WTC11 (cell line): ENCODE data around the gene SLC37A1. TPM values are rescaled to one million over a fixed set of nuclear protein-coding genes. Genes with fewer than 3 reads are reported as not detected.

ENCODE experiments used
- CBFB ChIP-seq: sonication (generic); formaldehyde crosslinking; IDR thresholded peaks from 2 replicates; pipeline ENCODE4 v1.8.1; 2022; ENCODE audit warnings: mild to moderate bottlenecking, low read depth, missing genetic modification reagents
- ZNF138 ChIP-seq: sonication (generic); formaldehyde crosslinking; conservative IDR thresholded peaks from 2 replicates; pipeline ENCODE4 v1.8.1; 2022; ENCODE audit warnings: mild to moderate bottlenecking, moderate library complexity, missing genetic modification reagents
- ZNF671 ChIP-seq: fragments of 250-450 bp; sonication (Bioruptor Pico); IDR thresholded peaks from 2 replicates; pipeline ENCODE4 v1.8.0; 2021; ENCODE audit warnings: mild to moderate bottlenecking
- total RNA-seq: library from RNA; stranded (reverse); gene quantifications from 3 replicates; pipeline ENCODE4 v1.2.3, GENCODE V29; 2021
- TF ChIP-seq, protein P1 (sequence below): sonication (generic); formaldehyde crosslinking; IDR thresholded peaks from 2 replicates; pipeline ENCODE4 v1.8.0; 2022; ENCODE audit warnings: mild to moderate bottlenecking, missing genetic modification reagents
- TF ChIP-seq, protein P2 (sequence below): fragments of 250-450 bp; sonication (Bioruptor Pico); IDR thresholded peaks from 2 replicates; pipeline ENCODE4 v2.1.2; 2022; ENCODE audit warnings: mild to moderate bottlenecking, moderate library complexity
- TF ChIP-seq, protein P3 (sequence below): sonication (generic); formaldehyde crosslinking; IDR thresholded peaks from 2 replicates; pipeline ENCODE4 v1.8.1; 2023; ENCODE audit warnings: mild to moderate bottlenecking, missing genetic modification reagents, borderline replicate concordance
- TF ChIP-seq, protein P4 (sequence below): fragments of 250-450 bp; sonication (Bioruptor Pico); IDR thresholded peaks from 2 replicates; pipeline ENCODE4 v1.8.0; 2021; ENCODE audit warnings: mild to moderate bottlenecking
- TF ChIP-seq, protein P5 (sequence below): sonication (generic); formaldehyde crosslinking; IDR thresholded peaks from 2 replicates; pipeline ENCODE4 v1.8.0; 2023; ENCODE audit warnings: missing genetic modification reagents, mild to moderate bottlenecking, borderline replicate concordance
- TF ChIP-seq, protein P6 (sequence below): sonication (generic); formaldehyde crosslinking; IDR thresholded peaks from 2 replicates; pipeline ENCODE4 v1.8.1; 2023; ENCODE audit warnings: mild to moderate bottlenecking, moderate library complexity, missing genetic modification reagents
- TF ChIP-seq, protein P7 (sequence below): sonication (generic); formaldehyde crosslinking; conservative IDR thresholded peaks from 2 replicates; pipeline ENCODE4 v1.8.1; 2023; ENCODE audit warnings: mild to moderate bottlenecking, low read depth, missing genetic modification reagents, moderate library complexity

Gene SLC37A1
- total RNA-seq, 1 experiment from 2014 or later: 22.7 TPM

DNA sequence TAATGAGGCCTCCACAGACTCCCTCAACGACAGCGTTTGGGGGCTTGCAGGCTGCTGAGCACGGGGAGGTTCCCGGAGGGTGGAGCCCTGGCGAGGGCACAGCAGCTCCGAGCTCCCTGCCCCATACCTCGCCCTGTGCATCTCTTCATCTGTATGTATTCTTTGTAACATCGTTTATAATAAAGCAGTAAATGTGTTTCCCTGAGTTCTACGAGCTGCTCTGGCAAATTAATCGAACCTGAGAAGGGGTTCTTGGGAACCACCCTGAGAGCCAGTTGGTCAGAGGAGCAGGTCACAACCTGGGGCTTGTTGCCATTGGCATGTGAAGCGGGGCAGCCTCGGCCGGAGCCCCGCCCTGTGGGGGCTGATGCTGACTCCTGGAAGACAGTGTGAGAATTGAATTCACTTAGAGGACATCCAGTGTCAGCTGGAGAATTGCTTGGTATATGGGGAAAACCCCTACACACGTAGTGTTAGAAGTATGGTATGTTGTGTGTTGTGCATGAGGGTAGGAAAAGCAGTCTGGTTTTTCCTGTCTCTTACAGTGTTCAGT lies 11.5 kb downstream of the SLC37A1 start (continued):
- TF ChIP-seq ZNF671 (CRISPR knock-in tag) (no peak), CBFB (CRISPR knock-in tag) (no peak), ZNF138 (CRISPR knock-in tag) (no peak)
- TF ChIP-seq, protein P1, sequence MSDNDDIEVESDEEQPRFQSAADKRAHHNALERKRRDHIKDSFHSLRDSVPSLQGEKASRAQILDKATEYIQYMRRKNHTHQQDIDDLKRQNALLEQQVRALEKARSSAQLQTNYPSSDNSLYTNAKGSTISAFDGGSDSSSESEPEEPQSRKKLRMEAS (CRISPR knock-in tag): no peak
- TF ChIP-seq, protein P2, sequence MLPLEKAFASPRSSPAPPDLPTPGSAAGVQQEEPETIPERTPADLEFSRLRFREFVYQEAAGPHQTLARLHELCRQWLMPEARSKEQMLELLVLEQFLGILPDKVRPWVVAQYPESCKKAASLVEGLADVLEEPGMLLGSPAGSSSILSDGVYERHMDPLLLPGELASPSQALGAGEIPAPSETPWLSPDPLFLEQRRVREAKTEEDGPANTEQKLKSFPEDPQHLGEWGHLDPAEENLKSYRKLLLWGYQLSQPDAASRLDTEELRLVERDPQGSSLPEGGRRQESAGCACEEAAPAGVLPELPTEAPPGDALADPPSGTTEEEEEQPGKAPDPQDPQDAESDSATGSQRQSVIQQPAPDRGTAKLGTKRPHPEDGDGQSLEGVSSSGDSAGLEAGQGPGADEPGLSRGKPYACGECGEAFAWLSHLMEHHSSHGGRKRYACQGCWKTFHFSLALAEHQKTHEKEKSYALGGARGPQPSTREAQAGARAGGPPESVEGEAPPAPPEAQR (CRISPR knock-in tag): no peak
- TF ChIP-seq, protein P3, sequence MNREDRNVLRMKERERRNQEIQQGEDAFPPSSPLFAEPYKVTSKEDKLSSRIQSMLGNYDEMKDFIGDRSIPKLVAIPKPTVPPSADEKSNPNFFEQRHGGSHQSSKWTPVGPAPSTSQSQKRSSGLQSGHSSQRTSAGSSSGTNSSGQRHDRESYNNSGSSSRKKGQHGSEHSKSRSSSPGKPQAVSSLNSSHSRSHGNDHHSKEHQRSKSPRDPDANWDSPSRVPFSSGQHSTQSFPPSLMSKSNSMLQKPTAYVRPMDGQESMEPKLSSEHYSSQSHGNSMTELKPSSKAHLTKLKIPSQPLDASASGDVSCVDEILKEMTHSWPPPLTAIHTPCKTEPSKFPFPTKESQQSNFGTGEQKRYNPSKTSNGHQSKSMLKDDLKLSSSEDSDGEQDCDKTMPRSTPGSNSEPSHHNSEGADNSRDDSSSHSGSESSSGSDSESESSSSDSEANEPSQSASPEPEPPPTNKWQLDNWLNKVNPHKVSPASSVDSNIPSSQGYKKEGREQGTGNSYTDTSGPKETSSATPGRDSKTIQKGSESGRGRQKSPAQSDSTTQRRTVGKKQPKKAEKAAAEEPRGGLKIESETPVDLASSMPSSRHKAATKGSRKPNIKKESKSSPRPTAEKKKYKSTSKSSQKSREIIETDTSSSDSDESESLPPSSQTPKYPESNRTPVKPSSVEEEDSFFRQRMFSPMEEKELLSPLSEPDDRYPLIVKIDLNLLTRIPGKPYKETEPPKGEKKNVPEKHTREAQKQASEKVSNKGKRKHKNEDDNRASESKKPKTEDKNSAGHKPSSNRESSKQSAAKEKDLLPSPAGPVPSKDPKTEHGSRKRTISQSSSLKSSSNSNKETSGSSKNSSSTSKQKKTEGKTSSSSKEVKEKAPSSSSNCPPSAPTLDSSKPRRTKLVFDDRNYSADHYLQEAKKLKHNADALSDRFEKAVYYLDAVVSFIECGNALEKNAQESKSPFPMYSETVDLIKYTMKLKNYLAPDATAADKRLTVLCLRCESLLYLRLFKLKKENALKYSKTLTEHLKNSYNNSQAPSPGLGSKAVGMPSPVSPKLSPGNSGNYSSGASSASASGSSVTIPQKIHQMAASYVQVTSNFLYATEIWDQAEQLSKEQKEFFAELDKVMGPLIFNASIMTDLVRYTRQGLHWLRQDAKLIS (CRISPR knock-in tag): no peak
- TF ChIP-seq, protein P4, sequence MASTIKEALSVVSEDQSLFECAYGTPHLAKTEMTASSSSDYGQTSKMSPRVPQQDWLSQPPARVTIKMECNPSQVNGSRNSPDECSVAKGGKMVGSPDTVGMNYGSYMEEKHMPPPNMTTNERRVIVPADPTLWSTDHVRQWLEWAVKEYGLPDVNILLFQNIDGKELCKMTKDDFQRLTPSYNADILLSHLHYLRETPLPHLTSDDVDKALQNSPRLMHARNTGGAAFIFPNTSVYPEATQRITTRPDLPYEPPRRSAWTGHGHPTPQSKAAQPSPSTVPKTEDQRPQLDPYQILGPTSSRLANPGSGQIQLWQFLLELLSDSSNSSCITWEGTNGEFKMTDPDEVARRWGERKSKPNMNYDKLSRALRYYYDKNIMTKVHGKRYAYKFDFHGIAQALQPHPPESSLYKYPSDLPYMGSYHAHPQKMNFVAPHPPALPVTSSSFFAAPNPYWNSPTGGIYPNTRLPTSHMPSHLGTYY (CRISPR knock-in tag): no peak
- TF ChIP-seq, protein P5, sequence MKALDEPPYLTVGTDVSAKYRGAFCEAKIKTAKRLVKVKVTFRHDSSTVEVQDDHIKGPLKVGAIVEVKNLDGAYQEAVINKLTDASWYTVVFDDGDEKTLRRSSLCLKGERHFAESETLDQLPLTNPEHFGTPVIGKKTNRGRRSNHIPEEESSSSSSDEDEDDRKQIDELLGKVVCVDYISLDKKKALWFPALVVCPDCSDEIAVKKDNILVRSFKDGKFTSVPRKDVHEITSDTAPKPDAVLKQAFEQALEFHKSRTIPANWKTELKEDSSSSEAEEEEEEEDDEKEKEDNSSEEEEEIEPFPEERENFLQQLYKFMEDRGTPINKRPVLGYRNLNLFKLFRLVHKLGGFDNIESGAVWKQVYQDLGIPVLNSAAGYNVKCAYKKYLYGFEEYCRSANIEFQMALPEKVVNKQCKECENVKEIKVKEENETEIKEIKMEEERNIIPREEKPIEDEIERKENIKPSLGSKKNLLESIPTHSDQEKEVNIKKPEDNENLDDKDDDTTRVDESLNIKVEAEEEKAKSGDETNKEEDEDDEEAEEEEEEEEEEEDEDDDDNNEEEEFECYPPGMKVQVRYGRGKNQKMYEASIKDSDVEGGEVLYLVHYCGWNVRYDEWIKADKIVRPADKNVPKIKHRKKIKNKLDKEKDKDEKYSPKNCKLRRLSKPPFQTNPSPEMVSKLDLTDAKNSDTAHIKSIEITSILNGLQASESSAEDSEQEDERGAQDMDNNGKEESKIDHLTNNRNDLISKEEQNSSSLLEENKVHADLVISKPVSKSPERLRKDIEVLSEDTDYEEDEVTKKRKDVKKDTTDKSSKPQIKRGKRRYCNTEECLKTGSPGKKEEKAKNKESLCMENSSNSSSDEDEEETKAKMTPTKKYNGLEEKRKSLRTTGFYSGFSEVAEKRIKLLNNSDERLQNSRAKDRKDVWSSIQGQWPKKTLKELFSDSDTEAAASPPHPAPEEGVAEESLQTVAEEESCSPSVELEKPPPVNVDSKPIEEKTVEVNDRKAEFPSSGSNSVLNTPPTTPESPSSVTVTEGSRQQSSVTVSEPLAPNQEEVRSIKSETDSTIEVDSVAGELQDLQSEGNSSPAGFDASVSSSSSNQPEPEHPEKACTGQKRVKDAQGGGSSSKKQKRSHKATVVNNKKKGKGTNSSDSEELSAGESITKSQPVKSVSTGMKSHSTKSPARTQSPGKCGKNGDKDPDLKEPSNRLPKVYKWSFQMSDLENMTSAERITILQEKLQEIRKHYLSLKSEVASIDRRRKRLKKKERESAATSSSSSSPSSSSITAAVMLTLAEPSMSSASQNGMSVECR (CRISPR knock-in tag): no peak
- TF ChIP-seq, protein P6, sequence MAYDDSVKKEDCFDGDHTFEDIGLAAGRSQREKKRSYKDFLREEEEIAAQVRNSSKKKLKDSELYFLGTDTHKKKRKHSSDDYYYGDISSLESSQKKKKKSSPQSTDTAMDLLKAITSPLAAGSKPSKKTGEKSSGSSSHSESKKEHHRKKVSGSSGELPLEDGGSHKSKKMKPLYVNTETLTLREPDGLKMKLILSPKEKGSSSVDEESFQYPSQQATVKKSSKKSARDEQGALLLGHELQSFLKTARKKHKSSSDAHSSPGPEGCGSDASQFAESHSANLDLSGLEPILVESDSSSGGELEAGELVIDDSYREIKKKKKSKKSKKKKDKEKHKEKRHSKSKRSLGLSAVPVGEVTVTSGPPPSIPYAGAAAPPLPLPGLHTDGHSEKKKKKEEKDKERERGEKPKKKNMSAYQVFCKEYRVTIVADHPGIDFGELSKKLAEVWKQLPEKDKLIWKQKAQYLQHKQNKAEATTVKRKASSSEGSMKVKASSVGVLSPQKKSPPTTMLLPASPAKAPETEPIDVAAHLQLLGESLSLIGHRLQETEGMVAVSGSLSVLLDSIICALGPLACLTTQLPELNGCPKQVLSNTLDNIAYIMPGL (CRISPR knock-in tag): no peak
- TF ChIP-seq, protein P7, sequence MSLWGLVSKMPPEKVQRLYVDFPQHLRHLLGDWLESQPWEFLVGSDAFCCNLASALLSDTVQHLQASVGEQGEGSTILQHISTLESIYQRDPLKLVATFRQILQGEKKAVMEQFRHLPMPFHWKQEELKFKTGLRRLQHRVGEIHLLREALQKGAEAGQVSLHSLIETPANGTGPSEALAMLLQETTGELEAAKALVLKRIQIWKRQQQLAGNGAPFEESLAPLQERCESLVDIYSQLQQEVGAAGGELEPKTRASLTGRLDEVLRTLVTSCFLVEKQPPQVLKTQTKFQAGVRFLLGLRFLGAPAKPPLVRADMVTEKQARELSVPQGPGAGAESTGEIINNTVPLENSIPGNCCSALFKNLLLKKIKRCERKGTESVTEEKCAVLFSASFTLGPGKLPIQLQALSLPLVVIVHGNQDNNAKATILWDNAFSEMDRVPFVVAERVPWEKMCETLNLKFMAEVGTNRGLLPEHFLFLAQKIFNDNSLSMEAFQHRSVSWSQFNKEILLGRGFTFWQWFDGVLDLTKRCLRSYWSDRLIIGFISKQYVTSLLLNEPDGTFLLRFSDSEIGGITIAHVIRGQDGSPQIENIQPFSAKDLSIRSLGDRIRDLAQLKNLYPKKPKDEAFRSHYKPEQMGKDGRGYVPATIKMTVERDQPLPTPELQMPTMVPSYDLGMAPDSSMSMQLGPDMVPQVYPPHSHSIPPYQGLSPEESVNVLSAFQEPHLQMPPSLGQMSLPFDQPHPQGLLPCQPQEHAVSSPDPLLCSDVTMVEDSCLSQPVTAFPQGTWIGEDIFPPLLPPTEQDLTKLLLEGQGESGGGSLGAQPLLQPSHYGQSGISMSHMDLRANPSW (CRISPR knock-in tag): no peak
